ENCODE results near the gene ZNF445.

The ZNF445 gene

GRCh38 chr3:44420676-44421075, 56.8 kb downstream of the ZNF445 start:
- Histone ChIP-seq H3K4me2 (ENCODE audit: low read length) (no peak overlapping the region), H3K9me3 (ENCODE audit: low read length) (no peaks in the 10 kb centered on the region), H2AFZ (ENCODE audit: low read length) (no peak overlapping the region), H3K27ac (ENCODE audit: low read depth, low read length, poor library complexity, severe bottlenecking) (no peak overlapping the region), H3K36me3 (ENCODE audit: insufficient read depth, low read length) (no peaks in the 10 kb centered on the region), H3K4me1 (ENCODE audit: insufficient read depth, low read length, severe bottlenecking) (no peaks in the 10 kb centered on the region), H3K9me2 (ENCODE audit: low read depth, low read length) (no peaks in the 10 kb centered on the region), H3K27me3 (ENCODE audit: insufficient read depth, low read length) (no peaks in the 10 kb centered on the region), H3F3A (ENCODE audit: insufficient read depth, low read length) (no peaks in the 10 kb centered on the region), H3K9ac (ENCODE audit: low read length) (no peak overlapping the region), H4K20me1 (ENCODE audit: insufficient read depth, low read length) (no peaks in the 10 kb centered on the region), H3K79me2 (ENCODE audit: insufficient read depth, low read length) (no peaks in the 10 kb centered on the region), H3K4me3 (ENCODE audit: low read depth, low read length, poor library complexity, severe bottlenecking) (no peak overlapping the region)
- TF ChIP-seq CTCF (IDR thresholded peaks at IDR 0.05; ENCODE audit: low read length) (no peak), EZH2 (IDR thresholded peaks at IDR 0.05; ENCODE audit: borderline replicate concordance, low read length) (no peak)

GRCh38 chr3:44419923-44420650, 57.4 kb downstream of the ZNF445 start:
- no peaks in the 10 kb centered on the region for H3F3A ChIP-seq (ENCODE audit: insufficient read depth, low read length)

GRCh38 chr3:44419116-44419922, 58.2 kb downstream of the ZNF445 start:
- H3K4me1 ChIP-seq (ENCODE audit: insufficient read depth, low read length, severe bottlenecking) = no peaks in the 10 kb centered on the region
- no peaks in the 10 kb centered on the region for H3K9me2 ChIP-seq (ENCODE audit: low read depth, low read length)
- TF ChIP-seq CTCF (IDR thresholded peaks at IDR 0.05; ENCODE audit: low read length) (no peak), EZH2 (IDR thresholded peaks at IDR 0.05; ENCODE audit: borderline replicate concordance, low read length) (no peak)
- no peak overlapping the region for H3K9ac ChIP-seq (ENCODE audit: low read length)
- no peaks in the 10 kb centered on the region for H3K36me3 ChIP-seq (ENCODE audit: insufficient read depth, low read length)
- no peak overlapping the region for H3K4me3 ChIP-seq (ENCODE audit: low read depth, low read length, poor library complexity, severe bottlenecking)
- H3F3A ChIP-seq (ENCODE audit: insufficient read depth, low read length) = no peaks in the 10 kb centered on the region
- no peaks in the 10 kb centered on the region for H3K9me3 ChIP-seq (ENCODE audit: low read length)
- H4K20me1 ChIP-seq (ENCODE audit: insufficient read depth, low read length) = no peaks in the 10 kb centered on the region
- H3K4me2 ChIP-seq (ENCODE audit: low read length) = no peak overlapping the region
- H3K27me3 ChIP-seq (ENCODE audit: insufficient read depth, low read length) = no peaks in the 10 kb centered on the region
- no peaks in the 10 kb centered on the region for H3K79me2 ChIP-seq (ENCODE audit: insufficient read depth, low read length)
- no peak overlapping the region for H3K27ac ChIP-seq (ENCODE audit: low read depth, low read length, poor library complexity, severe bottlenecking)
- H2AFZ ChIP-seq (ENCODE audit: low read length) = no peak overlapping the region

More at GRCh38 chr3:44419923-44420650, 57.4 kb downstream of the ZNF445 start:
- no peaks in the 10 kb centered on the region for H3K27me3 ChIP-seq (ENCODE audit: insufficient read depth, low read length)
- H3K9me3 ChIP-seq (ENCODE audit: low read length) = no peaks in the 10 kb centered on the region
- H3K4me2 ChIP-seq (ENCODE audit: low read length) = no peak overlapping the region
- no peak overlapping the region for H3K27ac ChIP-seq (ENCODE audit: low read depth, low read length, poor library complexity, severe bottlenecking)
- no peaks in the 10 kb centered on the region for H3K36me3 ChIP-seq (ENCODE audit: insufficient read depth, low read length)
- no peaks in the 10 kb centered on the region for H3K9me2 ChIP-seq (ENCODE audit: low read depth, low read length)
- no peak overlapping the region for H2AFZ ChIP-seq (ENCODE audit: low read length)
- H3K4me3 ChIP-seq (ENCODE audit: low read depth, low read length, poor library complexity, severe bottlenecking) = no peak overlapping the region
- no peak for TF ChIP-seq CTCF (IDR thresholded peaks at IDR 0.05; ENCODE audit: low read length)
- H3K9ac ChIP-seq (ENCODE audit: low read length) = no peak overlapping the region
- no peaks in the 10 kb centered on the region for H3K79me2 ChIP-seq (ENCODE audit: insufficient read depth, low read length)
- H3K4me1 ChIP-seq (ENCODE audit: insufficient read depth, low read length, severe bottlenecking) = no peaks in the 10 kb centered on the region
- H4K20me1 ChIP-seq (ENCODE audit: insufficient read depth, low read length) = no peaks in the 10 kb centered on the region

All from OCI-LY1 (cell line).